Central memory CD4-positive, alpha-beta T cell (primary cell): ENCODE results near the gene RANGRF.
"Not testable (repeated sequence)": the region's sequence is repeated elsewhere in the genome, so short reads cannot be mapped to it uniquely, and the experiment has no call there.

Experiments
- DNase-seq: peaks from one replicate; pipeline ENCODE4 v3.0.0; 2022
- total RNA-seq, 3 experiments: gene quantifications; one replicate each; lab custom pipeline; 2026; lab: John Stamatoyannopoulos, UW

RANGRF gene, protein sequence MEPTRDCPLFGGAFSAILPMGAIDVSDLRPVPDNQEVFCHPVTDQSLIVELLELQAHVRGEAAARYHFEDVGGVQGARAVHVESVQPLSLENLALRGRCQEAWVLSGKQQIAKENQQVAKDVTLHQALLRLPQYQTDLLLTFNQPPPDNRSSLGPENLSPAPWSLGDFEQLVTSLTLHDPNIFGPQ
- total RNA-seq, result 9.3 to 32.6 (median 25.0) reads per million in 3 experiments

DNA sequence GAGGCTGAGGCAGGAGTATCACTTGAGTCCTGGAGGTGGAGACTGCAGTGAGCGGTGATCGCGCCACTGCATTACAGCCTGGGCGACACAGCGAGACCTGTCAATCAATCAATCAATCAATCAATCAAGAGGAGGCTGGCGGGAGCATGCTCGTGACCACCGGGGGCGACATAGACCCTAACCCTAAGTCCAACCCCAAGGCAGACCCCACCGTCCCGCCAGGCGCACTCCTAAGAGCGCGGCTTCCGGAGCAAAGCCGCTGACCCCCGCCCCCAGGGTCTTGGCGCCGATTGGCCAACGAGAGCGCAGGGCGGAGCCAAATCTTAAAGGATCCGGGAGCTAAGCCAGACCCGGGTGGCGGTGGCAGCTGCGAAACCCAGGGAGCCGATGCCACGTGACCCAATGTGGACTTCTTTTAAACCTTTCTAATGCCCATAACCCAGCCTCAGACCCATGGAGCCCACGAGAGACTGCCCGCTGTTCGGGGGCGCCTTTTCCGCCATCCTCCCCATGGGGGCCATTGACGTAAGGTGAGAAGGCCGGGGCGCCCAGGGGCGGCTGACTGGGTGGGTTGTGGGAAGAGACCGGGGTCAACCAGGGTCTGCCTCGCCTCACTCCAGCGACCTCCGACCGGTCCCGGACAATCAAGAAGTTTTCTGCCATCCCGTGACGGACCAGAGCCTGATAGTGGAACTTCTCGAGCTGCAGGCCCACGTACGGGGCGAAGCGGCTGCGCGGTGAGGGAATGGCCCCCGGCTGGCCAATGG, at the start of gene RANGRF:
Gene RANGRF, plus strand, starts transcription at position 335 of the 767 bp plus-strand sequence. Its CDS starts 119 bp downstream, at position 454.
- DNase-seq, result peak; percentile 75

DNA sequence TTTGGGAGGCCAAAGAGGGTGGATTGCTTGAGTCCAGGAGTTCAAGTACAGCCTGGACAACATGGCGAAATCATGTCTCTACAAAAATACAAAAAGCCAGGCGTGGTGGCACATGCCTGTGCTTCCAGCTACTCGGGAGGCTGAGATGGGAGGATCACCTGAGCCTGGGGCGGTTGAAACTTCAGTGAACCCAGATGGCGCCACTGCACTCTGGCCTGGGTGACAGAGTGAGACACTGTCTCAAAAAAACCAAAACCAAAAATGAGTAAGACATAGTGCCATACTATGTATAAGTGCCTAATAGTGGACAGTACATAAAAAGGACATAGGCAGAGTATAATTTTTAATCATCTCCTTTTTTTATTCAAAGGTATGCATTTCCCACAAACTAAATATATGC, 44.6 kb upstream of the RANGRF start:
- peak; percentile 12 for DNase-seq

DNA sequence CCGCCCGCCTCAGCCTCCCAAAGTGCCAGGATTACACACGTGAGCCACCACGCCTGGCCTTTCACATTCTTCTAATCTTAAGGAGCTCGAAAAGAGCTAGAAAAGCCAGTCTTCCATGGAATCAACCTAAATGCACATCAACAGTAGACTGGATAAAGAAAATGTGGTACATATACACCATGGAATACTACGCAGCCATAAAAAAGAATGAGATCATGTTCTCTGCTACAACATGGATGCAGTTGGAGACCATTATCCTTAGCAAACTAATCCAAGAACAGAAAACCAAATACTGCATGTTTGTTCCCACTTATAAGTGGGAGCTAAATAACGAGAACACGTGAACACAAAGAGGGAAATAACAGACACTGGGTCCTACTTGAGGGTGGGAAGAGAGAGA, 43.7 kb upstream of the RANGRF start:
- no peak for DNase-seq

DNA sequence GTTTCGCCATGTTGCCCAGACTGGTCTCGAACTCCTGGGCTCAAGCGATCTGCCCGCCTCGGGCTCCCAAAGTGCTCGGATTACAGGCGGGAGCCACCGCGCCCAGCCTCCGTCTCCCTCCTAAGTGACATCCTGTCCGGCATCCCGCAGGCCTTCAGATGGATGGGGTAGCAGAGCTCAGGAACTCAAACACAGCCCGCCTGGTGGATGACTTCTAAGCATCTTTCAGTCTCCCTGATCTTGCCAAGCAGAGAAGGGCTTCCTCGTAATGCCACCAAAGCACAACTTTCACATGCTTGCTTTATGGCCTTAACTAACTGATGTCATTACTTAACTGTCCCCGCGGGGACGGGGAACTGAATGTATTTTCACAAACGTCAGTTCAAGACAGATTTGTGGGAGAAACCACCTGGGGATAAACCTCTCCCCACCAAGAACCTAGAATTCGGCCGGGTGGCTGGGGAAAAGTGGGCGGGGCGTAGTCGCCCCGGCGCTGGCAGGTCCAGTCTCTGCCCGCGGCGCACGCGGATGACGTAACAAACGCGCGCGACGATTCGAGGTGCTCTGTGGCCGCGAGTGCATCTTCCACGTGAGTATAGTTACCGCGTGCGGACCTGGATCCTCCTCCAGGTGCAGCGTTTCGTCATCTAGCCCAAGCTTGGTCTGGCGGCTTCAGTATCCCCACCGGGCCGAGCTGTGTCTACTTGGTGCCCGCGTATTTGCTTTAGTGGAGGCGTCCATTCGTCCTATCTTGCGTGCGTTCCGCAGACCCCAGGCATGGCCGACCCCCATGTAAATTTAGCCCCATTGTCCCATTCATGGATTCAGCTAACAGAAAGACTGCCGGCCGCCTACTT, 39.5 kb upstream of the RANGRF start, which contains the start of gene PFAS:
Gene PFAS, plus strand, starts transcription at position 539 of the 857 bp plus-strand sequence. CDS start 4,649 bp downstream, outside the sequence.
- DNase-seq, result peak; percentile 94

DNA sequence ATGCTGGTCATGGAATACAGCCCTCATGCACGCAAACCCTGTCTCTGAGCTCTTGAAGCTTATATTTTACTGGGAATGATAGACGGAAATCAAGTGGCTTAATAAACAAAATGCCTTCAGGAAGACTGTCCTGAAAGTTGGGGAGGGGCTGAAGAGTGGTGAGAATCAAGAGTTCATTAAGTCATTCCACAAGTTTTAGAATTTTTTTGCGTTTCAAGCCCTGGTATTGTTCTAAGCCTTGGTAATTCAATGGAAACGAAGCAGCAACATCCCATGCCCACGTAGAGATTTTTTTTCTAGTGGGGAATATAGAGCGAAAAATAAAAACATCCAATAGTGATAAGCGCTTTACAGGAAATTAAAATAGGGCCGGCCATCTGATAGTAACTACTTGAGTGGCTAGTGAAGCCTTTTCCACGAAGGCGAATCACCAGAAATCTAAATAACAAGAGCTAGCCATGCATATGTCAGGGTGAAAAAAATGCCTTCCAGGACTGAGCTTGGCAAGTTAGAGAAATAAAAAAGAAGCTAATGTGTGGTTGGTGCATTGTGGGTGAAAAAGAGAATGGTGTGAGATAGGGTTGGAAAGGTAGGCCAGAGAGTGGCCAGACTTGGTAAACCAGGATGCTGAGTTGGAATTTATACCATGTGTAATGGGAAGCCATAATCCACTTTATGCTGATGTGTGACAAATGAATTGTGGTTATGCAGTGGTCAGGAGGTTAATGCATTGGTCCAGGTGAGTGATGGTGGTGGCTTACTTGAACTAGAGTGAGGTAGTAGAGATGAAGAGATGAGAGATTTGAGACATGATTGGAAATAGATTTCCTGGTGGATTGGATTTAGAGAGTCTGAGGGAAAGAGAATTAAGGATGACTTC, 38.6 kb upstream of the RANGRF start:
- DNase-seq, result no peak

DNA sequence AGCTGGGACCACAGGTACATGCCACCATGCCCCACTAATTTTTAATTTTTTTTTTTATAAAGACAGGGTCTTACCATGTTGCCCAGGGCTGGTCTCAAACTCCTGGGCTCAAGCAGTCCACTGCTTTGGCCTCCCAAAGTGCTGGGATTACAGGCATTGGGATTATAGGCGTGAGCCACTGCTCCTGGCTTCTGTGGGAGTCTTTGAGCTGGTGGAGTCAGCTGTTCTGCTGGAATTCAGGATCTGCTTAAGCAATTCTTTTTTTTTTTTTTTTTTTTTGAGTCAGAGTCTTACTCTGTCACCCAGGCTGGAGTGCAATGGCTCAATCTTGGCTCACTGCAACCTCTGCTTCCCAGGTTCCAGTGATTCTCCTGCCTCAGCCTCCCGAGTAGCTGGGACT, 37.1 kb upstream of the RANGRF start:
- DNase-seq, result not testable (repeated sequence)

DNA sequence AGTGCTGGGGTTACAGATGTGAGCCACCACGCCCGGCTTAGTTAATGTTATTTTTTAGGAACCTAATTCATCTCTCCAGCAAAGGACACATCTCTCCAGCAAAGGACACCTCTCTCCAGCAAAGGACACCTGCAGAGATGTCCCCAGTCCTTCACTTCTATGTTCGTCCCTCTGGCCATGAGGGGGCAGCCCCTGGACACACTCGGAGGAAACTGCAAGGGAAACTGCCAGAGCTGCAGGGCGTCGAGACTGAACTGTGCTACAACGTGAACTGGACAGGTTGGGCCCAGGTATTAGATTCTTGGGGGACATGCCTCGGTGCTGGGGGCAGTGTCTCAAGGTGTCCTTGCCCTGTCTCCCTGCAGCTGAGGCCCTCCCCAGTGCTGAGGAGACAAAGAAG, 34.7 kb upstream of the RANGRF start:
- no peak for DNase-seq

DNA sequence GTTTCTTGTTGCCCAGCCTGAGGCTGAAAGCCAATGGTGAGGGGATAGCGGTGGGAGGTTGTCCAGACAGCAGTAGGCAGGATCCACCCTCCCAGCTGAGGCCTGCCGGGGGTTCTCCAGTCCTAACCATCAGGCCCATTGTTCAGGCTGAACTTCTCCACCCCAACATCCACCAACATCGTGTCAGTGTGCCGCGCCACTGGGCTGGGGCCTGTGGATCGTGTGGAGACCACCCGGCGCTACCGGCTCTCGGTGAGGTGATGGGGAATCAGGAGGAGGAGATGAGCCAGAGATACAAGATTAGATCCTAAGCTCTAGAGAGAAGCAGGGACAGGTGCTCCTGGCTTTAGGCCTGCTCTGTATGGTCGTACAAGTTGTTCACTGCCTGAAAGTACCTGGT, 33.6 kb upstream of the RANGRF start:
- DNase-seq, result no peak

DNA sequence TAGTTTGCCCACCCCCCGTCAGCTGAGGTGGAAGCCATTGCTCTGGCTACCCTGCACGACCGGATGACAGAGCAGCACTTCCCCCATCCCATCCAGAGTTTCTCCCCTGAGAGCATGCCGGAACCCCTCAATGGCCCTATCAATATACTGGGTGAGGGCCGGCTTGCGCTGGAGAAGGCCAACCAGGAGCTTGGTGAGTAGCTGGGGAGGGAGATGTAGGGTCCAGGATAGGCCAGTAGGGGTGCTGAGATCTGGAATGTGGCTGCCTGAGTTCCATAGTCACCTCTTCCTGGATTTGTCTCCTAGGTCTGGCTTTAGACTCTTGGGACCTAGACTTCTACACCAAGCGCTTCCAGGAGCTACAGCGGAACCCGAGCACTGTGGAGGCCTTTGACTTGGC, 33.0 kb upstream of the RANGRF start:
- DNase-seq, result no peak

DNA sequence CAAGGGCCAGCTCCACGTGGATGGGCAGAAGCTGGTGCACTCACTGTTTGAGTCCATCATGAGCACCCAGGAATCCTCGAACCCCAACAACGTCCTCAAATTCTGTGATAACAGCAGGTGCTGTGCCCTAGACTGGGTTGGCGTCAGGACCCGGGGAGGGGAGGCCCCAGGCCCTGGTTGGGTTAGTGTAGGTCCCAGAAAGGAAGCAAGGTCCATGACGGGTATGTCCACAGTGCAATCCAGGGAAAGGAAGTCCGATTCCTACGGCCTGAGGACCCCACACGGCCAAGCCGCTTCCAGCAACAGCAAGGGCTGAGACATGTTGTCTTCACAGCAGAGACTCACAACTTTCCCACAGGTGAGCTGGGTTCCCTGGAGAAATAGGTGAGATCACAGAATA, 32.2 kb upstream of the RANGRF start:
- no peak for DNase-seq

DNA sequence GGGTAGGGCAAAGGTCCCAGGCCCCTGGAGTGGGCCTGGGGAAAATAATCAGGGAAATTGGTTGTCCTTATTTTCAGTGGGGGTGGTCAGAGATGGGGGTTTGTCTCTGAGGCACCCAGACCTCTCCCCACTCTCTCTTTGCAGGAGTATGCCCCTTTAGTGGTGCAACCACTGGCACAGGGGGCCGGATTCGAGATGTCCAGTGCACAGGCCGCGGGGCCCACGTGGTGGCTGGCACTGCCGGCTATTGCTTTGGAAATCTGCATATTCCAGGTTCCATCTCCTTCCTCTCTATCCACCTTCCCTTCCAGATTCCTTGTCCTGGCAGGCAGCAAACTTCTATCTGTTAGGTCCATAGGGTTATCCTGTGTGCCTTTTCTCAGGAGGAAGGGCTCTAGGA, 31.8 kb upstream of the RANGRF start:
- no peak for DNase-seq

DNA sequence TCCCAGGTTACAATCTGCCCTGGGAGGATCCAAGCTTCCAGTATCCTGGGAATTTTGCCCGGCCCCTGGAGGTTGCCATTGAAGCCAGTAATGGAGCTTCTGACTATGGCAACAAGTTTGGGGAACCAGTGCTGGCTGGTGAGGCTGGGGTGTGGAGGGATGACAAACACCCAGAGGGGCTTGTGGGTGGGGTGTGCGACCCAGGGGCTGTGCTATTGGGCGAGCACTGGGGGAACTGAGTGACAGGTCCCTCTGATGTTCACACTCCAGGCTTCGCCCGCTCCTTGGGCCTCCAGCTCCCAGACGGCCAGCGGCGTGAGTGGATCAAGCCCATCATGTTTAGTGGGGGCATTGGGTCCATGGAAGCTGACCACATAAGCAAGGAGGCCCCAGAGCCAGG, 30.7 kb upstream of the RANGRF start:
- no peak for DNase-seq

DNA sequence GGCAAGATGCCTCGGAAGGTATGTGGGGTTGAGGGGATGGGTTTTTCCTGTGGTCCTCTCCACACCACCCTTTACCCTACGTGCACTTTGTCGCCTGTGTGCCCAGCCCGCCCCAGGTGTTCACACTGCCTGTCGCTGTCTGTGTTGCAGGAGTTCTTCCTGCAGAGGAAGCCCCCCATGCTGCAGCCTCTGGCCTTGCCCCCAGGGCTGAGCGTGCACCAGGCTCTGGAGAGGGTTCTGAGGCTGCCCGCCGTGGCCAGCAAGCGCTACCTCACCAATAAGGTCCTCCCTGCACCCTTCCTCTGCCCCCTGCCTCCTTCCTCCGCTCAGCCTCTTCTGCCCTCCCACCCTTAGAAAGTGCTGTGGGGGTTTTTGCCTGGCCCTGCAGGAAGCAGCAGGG, 24.1 kb upstream of the RANGRF start:
- DNase-seq, result no peak

DNA sequence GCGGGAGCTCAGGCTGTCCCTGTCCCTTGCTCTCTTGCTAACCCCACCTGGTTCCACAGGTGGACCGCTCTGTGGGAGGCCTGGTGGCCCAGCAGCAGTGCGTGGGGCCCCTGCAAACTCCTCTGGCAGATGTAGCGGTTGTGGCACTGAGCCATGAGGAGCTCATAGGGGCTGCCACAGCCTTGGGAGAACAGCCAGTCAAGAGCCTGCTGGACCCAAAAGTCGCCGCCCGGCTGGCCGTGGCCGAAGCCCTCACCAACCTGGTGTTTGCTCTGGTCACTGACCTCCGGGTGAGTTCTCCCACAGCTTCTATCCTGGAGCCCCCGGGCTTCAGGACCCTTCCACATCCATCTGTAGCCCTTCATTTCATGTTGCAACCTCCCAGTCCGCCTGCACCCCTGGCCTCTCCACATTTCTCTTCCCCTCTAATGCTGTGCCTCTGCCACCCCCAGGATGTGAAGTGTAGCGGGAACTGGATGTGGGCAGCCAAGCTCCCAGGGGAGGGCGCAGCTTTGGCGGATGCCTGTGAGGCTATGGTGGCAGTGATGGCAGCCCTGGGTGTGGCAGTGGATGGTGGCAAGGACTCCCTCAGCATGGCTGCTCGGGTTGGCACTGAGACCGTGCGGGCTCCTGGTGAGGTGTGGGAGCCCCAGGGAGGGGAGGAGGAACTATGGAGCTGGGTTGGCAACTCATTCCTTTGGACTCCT, 23.5 kb upstream of the RANGRF start:
- no peak for DNase-seq

DNA sequence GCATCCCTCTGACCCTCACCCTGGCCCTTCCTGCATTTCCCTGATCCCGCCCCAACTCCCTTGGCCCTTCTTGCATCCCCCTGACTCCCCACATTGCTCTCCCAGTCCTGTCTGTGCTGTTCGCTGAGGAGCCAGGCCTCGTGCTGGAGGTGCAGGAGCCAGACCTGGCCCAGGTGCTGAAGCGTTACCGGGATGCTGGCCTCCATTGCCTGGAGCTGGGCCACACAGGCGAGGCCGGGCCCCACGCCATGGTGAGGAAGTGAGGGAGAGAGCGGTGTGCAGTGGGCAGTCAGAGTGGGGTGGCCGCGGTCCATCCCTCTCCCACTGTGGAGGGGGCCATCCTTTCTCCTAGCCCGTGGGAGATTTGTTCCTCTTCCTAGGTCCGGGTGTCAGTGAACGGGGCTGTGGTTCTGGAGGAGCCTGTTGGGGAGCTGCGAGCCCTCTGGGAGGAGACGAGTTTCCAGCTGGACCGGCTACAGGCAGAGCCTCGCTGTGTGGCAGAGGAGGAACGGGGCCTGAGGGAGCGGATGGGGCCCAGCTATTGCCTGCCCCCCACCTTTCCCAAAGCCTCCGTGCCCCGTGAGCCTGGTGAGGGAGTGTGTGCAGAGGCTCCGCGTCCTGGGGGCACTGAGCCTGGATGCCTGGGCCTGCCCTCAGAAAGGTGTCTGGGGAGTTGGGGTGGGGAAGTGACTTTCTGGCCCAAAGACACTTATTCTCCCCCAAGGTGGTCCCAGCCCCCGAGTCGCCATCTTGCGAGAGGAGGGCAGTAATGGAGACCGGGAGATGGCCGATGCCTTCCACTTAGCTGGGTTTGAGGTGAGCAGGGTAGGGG, 21.6 kb upstream of the RANGRF start:
- no peak for DNase-seq

DNA sequence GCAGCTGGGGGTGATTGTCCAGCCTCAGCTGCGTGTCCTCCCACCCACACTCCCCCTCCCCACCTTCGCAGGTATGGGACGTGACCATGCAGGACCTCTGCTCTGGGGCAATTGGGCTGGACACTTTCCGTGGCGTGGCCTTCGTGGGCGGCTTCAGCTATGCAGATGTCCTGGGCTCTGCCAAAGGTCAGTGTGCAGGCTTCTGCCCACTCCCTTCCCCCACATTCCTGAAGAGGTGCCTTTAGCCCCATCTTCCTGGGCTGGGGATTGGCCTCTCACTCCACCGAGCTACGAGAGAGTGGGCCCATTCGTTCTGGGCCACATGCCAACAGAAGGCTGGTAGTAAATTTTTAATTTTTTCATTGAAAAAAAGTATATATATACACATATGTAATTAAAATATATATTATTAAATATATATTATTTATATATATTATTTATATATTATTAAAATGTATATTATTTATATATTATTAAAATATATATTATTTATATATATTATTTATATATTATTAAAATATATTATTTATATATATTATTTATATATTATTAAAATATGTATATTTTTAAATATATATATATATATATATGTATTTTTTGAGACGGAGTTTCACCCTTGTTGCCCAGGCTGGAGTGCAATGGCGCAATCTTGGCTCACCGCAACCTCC, 20.9 kb upstream of the RANGRF start:
- no peak for DNase-seq

DNA sequence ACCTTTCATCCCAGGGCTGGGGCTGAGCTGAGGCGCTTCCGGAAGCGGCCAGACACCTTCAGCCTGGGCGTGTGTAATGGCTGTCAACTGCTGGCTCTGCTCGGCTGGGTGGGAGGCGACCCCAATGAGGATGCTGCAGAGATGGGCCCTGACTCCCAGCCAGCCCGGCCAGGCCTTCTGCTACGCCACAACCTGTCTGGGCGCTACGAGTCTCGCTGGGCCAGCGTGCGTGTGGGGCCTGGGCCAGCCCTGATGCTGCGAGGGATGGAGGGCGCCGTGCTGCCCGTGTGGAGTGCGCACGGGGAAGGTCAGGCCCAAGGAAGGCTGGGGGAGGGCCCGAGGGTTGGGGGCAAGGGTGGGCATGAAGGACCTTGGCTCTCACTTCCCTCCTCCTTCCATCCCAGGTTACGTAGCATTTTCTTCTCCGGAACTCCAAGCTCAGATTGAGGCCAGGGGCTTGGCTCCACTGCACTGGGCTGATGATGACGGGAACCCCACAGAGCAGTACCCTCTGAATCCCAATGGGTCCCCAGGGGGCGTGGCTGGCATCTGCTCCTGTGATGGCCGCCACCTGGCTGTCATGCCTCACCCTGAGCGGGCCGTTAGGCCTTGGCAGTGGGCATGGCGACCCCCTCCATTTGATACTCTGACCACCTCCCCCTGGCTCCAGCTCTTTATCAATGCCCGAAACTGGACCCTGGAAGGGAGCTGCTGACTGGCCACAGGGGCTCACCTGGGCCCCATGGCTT, 19.7 kb upstream of the RANGRF start:
- no peak for DNase-seq

DNA sequence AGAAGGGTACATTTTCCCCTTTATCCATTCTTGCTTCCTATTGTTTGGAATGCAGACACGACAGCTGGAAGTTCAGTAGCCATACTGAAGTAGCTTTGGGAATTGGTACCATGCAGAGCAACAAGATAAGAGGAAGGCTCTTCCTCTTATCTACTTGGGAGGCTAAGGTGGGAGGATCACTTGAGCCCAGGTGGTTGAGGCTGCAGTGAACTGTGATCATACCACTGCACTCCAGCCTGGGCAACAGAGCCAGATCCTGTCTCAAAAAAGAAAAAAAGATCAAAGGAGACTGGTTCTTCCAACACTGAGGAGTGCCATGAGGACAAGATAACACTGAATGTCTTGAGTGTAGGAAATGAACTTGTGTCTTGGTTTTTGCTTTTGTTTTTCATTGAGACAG, 16.0 kb upstream of the RANGRF start:
- no peak for DNase-seq

DNA sequence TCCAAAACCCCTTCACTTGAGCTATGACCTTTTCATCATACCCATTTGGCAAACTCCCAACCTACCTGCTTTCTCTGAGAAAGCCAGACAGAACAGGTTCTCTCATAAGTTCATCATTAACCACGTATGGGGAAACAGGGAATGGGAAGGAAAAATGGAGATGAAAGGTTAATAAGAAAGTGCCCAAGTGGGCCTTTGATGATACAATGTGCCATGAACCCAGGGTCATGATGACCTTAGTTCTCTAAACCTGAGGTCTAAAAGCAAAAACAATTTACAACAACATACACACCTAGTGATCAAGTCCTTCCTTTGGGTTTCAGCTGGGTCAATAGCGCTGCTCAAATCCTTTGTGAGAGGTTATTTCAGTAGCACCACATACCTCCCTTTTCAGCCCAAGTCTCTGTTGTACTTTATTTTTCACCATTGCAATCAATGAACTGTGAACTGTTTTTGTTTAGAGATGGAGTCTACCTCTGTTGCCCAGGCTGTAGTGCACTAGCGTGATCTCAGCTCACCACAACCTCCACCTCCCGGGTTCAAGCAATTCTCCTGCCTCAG, 14.5 kb upstream of the RANGRF start:
- no peak for DNase-seq
